ENCODE results near the gene SH3BP4.

SH3BP4 gene

GRCh38 chr2:235055891-235056516, 104.2 kb downstream of the SH3BP4 start:
- TF ChIP-seq FOXP2 (optimal IDR thresholded peaks at IDR 0.05; ENCODE audit: borderline replicate concordance, extremely low read depth, extremely low read length, insufficient read depth) (no peak), POLR2AphosphoS5 (IDR thresholded peaks at IDR 0.05; ENCODE audit: low read depth, low read length) (0 out of 2 replicates have a peak, but pooled peaks have one; percentile 15), SIN3A (IDR thresholded peaks at IDR 0.05; ENCODE audit: borderline replicate concordance, insufficient read depth, low read length) (no peak)

DNA sequence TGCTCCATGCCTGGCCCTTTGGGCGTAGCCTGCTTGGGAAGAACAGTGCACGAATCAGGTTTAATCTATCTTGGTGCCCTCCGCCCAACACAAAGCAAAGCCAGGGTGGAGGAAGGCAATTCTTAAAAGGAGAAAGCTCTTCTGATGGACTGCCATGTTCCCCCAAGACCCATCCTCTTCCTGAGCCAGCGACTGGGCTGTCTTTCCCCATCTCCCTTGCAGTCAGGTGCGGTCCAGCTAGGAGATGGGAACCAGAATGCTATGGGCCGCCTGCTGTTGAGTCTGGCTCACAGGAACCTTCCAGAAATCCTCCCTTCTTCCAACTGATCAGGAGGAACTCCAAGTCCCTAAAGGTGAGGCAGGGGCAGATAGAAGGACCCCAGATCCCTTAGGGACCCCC, 105.0 kb downstream of the SH3BP4 start:
- TF ChIP-seq, protein P1, sequence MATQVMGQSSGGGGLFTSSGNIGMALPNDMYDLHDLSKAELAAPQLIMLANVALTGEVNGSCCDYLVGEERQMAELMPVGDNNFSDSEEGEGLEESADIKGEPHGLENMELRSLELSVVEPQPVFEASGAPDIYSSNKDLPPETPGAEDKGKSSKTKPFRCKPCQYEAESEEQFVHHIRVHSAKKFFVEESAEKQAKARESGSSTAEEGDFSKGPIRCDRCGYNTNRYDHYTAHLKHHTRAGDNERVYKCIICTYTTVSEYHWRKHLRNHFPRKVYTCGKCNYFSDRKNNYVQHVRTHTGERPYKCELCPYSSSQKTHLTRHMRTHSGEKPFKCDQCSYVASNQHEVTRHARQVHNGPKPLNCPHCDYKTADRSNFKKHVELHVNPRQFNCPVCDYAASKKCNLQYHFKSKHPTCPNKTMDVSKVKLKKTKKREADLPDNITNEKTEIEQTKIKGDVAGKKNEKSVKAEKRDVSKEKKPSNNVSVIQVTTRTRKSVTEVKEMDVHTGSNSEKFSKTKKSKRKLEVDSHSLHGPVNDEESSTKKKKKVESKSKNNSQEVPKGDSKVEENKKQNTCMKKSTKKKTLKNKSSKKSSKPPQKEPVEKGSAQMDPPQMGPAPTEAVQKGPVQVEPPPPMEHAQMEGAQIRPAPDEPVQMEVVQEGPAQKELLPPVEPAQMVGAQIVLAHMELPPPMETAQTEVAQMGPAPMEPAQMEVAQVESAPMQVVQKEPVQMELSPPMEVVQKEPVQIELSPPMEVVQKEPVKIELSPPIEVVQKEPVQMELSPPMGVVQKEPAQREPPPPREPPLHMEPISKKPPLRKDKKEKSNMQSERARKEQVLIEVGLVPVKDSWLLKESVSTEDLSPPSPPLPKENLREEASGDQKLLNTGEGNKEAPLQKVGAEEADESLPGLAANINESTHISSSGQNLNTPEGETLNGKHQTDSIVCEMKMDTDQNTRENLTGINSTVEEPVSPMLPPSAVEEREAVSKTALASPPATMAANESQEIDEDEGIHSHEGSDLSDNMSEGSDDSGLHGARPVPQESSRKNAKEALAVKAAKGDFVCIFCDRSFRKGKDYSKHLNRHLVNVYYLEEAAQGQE (IDR thresholded peaks at IDR 0.05; ENCODE audit: insufficient read depth in 1 of 2, low read depth in 2 of 2, low read length in 2 of 2) = no peak
- TF ChIP-seq POLR2AphosphoS5 (IDR thresholded peaks at IDR 0.05; ENCODE audit: low read depth, low read length) (no peak), TAF1 (IDR thresholded peaks at IDR 0.05; ENCODE audit: borderline replicate concordance, insufficient read depth, low read length) (no peak), SIN3A (IDR thresholded peaks at IDR 0.05; ENCODE audit: borderline replicate concordance, insufficient read depth, low read length) (no peak), FOXP2 (optimal IDR thresholded peaks at IDR 0.05; ENCODE audit: borderline replicate concordance, extremely low read depth, extremely low read length, insufficient read depth) (no peak)

DNA sequence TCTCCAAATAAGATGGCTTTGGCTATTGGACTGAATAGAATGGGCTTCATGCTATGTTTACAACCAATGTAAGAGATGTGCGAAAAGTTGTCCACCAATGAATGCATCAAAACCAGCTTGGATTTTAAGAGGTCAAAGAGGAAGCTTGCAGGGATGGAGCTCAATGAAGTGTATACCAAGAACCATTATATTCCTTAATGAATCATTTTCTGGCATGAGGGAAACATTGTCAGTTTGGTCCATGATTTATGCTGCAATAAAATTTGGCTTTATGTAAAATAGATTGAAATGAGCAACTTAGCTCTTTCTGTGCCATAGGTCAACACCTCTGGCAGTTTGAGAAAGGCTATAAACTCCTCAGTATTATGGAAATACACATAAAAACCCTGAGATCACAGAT, 107.3 kb downstream of the SH3BP4 start:
- TF ChIP-seq POLR2AphosphoS5 (IDR thresholded peaks at IDR 0.05; ENCODE audit: low read depth, low read length) (no peak), TAF1 (IDR thresholded peaks at IDR 0.05; ENCODE audit: borderline replicate concordance, insufficient read depth, low read length) (no peak), SIN3A (IDR thresholded peaks at IDR 0.05; ENCODE audit: borderline replicate concordance, insufficient read depth, low read length) (no peak), FOXP2 (optimal IDR thresholded peaks at IDR 0.05; ENCODE audit: borderline replicate concordance, extremely low read depth, extremely low read length, insufficient read depth) (no peak)
- TF ChIP-seq, protein P1 (IDR thresholded peaks at IDR 0.05; ENCODE audit: insufficient read depth in 1 of 2, low read depth in 2 of 2, low read length in 2 of 2) = no peak

- TF ChIP-seq SIN3A (IDR thresholded peaks at IDR 0.05; ENCODE audit: borderline replicate concordance, insufficient read depth, low read length) = no peak
- no peak for TF ChIP-seq FOXP2 (optimal IDR thresholded peaks at IDR 0.05; ENCODE audit: borderline replicate concordance, extremely low read depth, extremely low read length, insufficient read depth)
- TF ChIP-seq, protein P1 (IDR thresholded peaks at IDR 0.05; ENCODE audit: insufficient read depth in 1 of 2, low read depth in 2 of 2, low read length in 2 of 2) = no peak
- TF ChIP-seq POLR2AphosphoS5 (IDR thresholded peaks at IDR 0.05; ENCODE audit: low read depth, low read length) = no peak
- no peak for TF ChIP-seq TAF1 (IDR thresholded peaks at IDR 0.05; ENCODE audit: borderline replicate concordance, insufficient read depth, low read length)
These were observed 109.8 kb downstream of the SH3BP4 start for GRCh38 chr2:235061656-235062055.

- TF ChIP-seq POLR2AphosphoS5 (IDR thresholded peaks at IDR 0.05; ENCODE audit: low read depth, low read length) (no peak), TAF1 (IDR thresholded peaks at IDR 0.05; ENCODE audit: borderline replicate concordance, insufficient read depth, low read length) (no peak)
These were observed 111.7 kb downstream of the SH3BP4 start for GRCh38 chr2:235063471-235063961.

GRCh38 chr2:235064976-235065375, 113.2 kb downstream of the SH3BP4 start:
- TF ChIP-seq POLR2AphosphoS5 (IDR thresholded peaks at IDR 0.05; ENCODE audit: low read depth, low read length) (no peak), SIN3A (IDR thresholded peaks at IDR 0.05; ENCODE audit: borderline replicate concordance, insufficient read depth, low read length) (no peak), FOXP2 (optimal IDR thresholded peaks at IDR 0.05; ENCODE audit: borderline replicate concordance, extremely low read depth, extremely low read length, insufficient read depth) (no peak)
- TF ChIP-seq, protein P1 (IDR thresholded peaks at IDR 0.05; ENCODE audit: insufficient read depth in 1 of 2, low read depth in 2 of 2, low read length in 2 of 2) = no peak
